ENCODE results near the gene DNM3.

DNA sequence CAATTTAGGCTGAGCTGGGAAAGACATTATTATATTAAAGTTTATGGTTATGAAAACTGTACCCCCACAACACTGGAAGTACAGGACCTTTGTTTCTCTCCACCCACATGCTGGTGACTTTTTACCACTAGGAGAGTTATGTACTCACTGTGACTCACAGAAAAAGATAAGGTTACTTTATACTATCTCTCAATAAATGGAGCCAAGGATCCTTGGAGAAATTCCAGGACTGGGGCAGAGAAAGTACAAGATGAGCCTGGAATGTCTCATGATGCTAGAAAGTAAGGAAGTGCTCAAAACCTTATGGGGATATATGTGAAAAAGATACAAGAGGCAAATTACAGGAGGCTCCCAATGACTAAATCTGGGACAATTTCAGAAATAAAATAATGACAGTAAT is 515.3 kb downstream of the DNM3 start:
- TF ChIP-seq ZNF384 (IDR thresholded peaks at IDR 0.05) (no peak), FOXM1 (IDR thresholded peaks at IDR 0.05; ENCODE audit: borderline replicate concordance) (no peak), FOXA1 (IDR thresholded peaks at IDR 0.05) (no peak), ELF4 (IDR thresholded peaks at IDR 0.05) (no peak), FOXK2 (IDR thresholded peaks at IDR 0.05) (no peak), BHLHE40 (IDR thresholded peaks at IDR 0.05; ENCODE audit: borderline replicate concordance) (no peak), NFRKB (IDR thresholded peaks at IDR 0.05) (no peak), ARNT (IDR thresholded peaks at IDR 0.05) (no peak), TARDBP (IDR thresholded peaks at IDR 0.05) (no peak), PKNOX1 (IDR thresholded peaks at IDR 0.05) (no peak), SUZ12 (IDR thresholded peaks at IDR 0.05) (no peak), L3MBTL2 (conservative IDR thresholded peaks at IDR 0.05) (no peak), LEF1 (IDR thresholded peaks at IDR 0.05; ENCODE audit: borderline replicate concordance) (no peak), SP1 (IDR thresholded peaks at IDR 0.05) (no peak)
